ENCODE measurements around the gene NEO1. TPM values are rescaled to one million over a fixed set of nuclear protein-coding genes. Genes with fewer than 3 reads are reported as not detected.

The NEO1 gene
- polyA plus RNA-seq, 1 donor from 2014 or later, result 57.0 TPM

- Histone ChIP-seq H3K36me3 (ENCODE audit: insufficient read depth, low read length) (no peaks in the 10 kb centered on the region), H3K9me2 (ENCODE audit: insufficient read depth, low read length) (no peaks in the 10 kb centered on the region), H3K27ac (ENCODE audit: low read length) (no peak overlapping the region), H3K27me3 (ENCODE audit: insufficient read depth, low read depth, low read length) (no peaks in the 10 kb centered on the region), H3K9me3 (ENCODE audit: low read length) (no peaks in the 10 kb centered on the region), H4K20me1 (ENCODE audit: insufficient read depth) (no peaks in the 10 kb centered on the region), H3K4me3 (ENCODE audit: low read length) (no peak overlapping the region), H3K79me2 (replicated peaks; ENCODE audit: insufficient read depth, low read length) (peaks cover 8% of the 10 kb centered on the region), H3K4me2 (ENCODE audit: low read length) (no peak overlapping the region), H3F3A (ENCODE audit: insufficient read depth, low read length, poor library complexity, severe bottlenecking) (no peaks in the 10 kb centered on the region), H3K9ac (ENCODE audit: low read length) (no peak overlapping the region), H2AFZ (ENCODE audit: low read depth, low read length) (no peak overlapping the region)
- TF ChIP-seq POLR2AphosphoS5 (IDR thresholded peaks at IDR 0.05) (no peak), EZH2 (IDR thresholded peaks at IDR 0.05; ENCODE audit: borderline replicate concordance, insufficient read depth, low read length, poor library complexity, severe bottlenecking) (no peak), EP300 (conservative IDR thresholded peaks at IDR 0.05; ENCODE audit: poor library complexity, severe bottlenecking) (no peak), REST (IDR thresholded peaks at IDR 0.05; ENCODE audit: borderline replicate concordance) (no peak), RAD21 (conservative IDR thresholded peaks at IDR 0.05) (no peak), SMC3 (conservative IDR thresholded peaks at IDR 0.05; ENCODE audit: poor library complexity) (no peak), MXI1 (conservative IDR thresholded peaks at IDR 0.05; ENCODE audit: poor library complexity, severe bottlenecking) (no peak), TAF1 (IDR thresholded peaks at IDR 0.05; ENCODE audit: low read depth) (no peak), CTCF (IDR thresholded peaks at IDR 0.05; ENCODE audit: poor library complexity, severe bottlenecking) (no peak)
Observed at GRCh38 chr15:73349191-73349590, 296.9 kb downstream of the NEO1 start.

GRCh38 chr15:73352082-73352481 is 299.8 kb downstream of the NEO1 start:
- H3F3A ChIP-seq (ENCODE audit: insufficient read depth, low read length, poor library complexity, severe bottlenecking), result no peaks in the 10 kb centered on the region
- H3K27ac ChIP-seq (ENCODE audit: low read length), result no peak overlapping the region
- H3K27me3 ChIP-seq (ENCODE audit: insufficient read depth, low read depth, low read length), result no peaks in the 10 kb centered on the region
- H3K4me2 ChIP-seq (ENCODE audit: low read length), result no peak overlapping the region
- H2AFZ ChIP-seq (ENCODE audit: low read depth, low read length), result no peak overlapping the region
- no peaks in the 10 kb centered on the region for H3K9me2 ChIP-seq (ENCODE audit: insufficient read depth, low read length)
- no peaks in the 10 kb centered on the region for H4K20me1 ChIP-seq (ENCODE audit: insufficient read depth)
- peaks cover 5% of the 10 kb centered on the region for H3K79me2 ChIP-seq (replicated peaks; ENCODE audit: insufficient read depth, low read length)
- no peaks in the 10 kb centered on the region for H3K36me3 ChIP-seq (ENCODE audit: insufficient read depth, low read length)
- H3K9ac ChIP-seq (ENCODE audit: low read length), result no peak overlapping the region
- H3K4me3 ChIP-seq (ENCODE audit: low read length), result no peak overlapping the region
- H3K9me3 ChIP-seq (ENCODE audit: low read length), result no peaks in the 10 kb centered on the region
- no peak for TF ChIP-seq MXI1 (conservative IDR thresholded peaks at IDR 0.05; ENCODE audit: poor library complexity, severe bottlenecking)

- Histone ChIP-seq H3K9me2 (ENCODE audit: insufficient read depth, low read length) (no peaks in the 10 kb centered on the region), H3F3A (ENCODE audit: insufficient read depth, low read length, poor library complexity, severe bottlenecking) (no peaks in the 10 kb centered on the region), H3K9me3 (ENCODE audit: low read length) (no peaks in the 10 kb centered on the region), H2AFZ (ENCODE audit: low read depth, low read length) (no peak overlapping the region), H3K27ac (ENCODE audit: low read length) (no peak overlapping the region), H3K4me2 (ENCODE audit: low read length) (no peak overlapping the region), H4K20me1 (ENCODE audit: insufficient read depth) (no peaks in the 10 kb centered on the region), H3K36me3 (ENCODE audit: insufficient read depth, low read length) (no peaks in the 10 kb centered on the region), H3K27me3 (ENCODE audit: insufficient read depth, low read depth, low read length) (no peaks in the 10 kb centered on the region), H3K4me3 (ENCODE audit: low read length) (no peak overlapping the region), H3K9ac (ENCODE audit: low read length) (no peak overlapping the region), H3K79me2 (replicated peaks; ENCODE audit: insufficient read depth, low read length) (peaks cover 8% of the 10 kb centered on the region)
- no peak for TF ChIP-seq RAD21 (conservative IDR thresholded peaks at IDR 0.05)
- no peak for TF ChIP-seq MXI1 (conservative IDR thresholded peaks at IDR 0.05; ENCODE audit: poor library complexity, severe bottlenecking)
- TF ChIP-seq CTCF (IDR thresholded peaks at IDR 0.05; ENCODE audit: poor library complexity, severe bottlenecking), result no peak
- no peak for TF ChIP-seq SMC3 (conservative IDR thresholded peaks at IDR 0.05; ENCODE audit: poor library complexity)
- no peak for TF ChIP-seq EZH2 (IDR thresholded peaks at IDR 0.05; ENCODE audit: borderline replicate concordance, insufficient read depth, low read length, poor library complexity, severe bottlenecking)
- no peak for TF ChIP-seq POLR2AphosphoS5 (IDR thresholded peaks at IDR 0.05)
Observed at GRCh38 chr15:73353734-73354133, 301.5 kb downstream of the NEO1 start.

All from neural cell (in vitro differentiated cells).